PC-3 (cell line): ENCODE measurements around the gene AUTS2.

Experiments
- CTCF ChIP-seq: fragments of 300-600 bp; sonication (generic); conservative IDR thresholded peaks from 2 replicates; pipeline ENCODE4 v1.5.1; 2017; ENCODE audit warnings: antibody characterized with exemption, low read depth, mild to moderate bottlenecking, low read length
- EZH2 ChIP-seq: fragments of 300-600 bp; sonication (generic); IDR thresholded peaks from one replicate; pipeline ENCODE4 v1.6.1; 2017; ENCODE audit warnings: antibody characterized with exemption, mild to moderate bottlenecking, low read length; ENCODE audit not compliant: unreplicated experiment

DNA sequence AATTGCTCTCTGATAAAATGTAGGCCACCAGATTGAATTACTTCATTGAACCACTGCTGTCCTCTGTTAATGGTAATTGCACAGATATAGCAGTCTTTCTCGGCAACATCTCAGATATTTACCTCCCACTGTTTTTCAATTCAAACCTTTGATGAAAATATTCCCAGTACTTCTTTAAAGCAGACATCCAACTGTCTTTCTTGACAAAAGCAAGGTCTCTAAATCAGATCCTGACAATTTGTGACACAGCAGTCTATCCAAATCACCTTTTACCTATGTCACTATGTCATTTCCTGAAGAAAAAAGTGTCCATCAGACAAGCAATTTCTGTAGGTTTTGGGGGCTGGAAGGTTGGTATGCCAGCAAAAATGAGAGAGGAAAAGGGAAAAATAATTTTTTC, 555.7 kb downstream of the AUTS2 start:
- TF ChIP-seq CTCF (no peak), EZH2 (no peak)
